Activated CD8-positive, alpha-beta memory T cell treated with anti-CD3 and anti-CD28 coated beads for 36 hours (primary cell): ENCODE measurements around the gene HDAC8. TPM values are rescaled to one million over a fixed set of nuclear protein-coding genes. Genes with fewer than 3 reads are reported as not detected.
"Not testable (repeated sequence)": the region's sequence is repeated elsewhere in the genome, so short reads cannot be mapped to it uniquely, and the experiment has no call there.

Source experiments
- CTCF ChIA-PET: fragments of 350-600 bp; sonication (Branson Sonifier 250); formaldehyde crosslinking; loops from one replicate; lab custom pipeline; 2021; ENCODE audit warnings: antibody characterized with exemption; lab: Charles Lee
- POLR2A ChIA-PET: fragments of 350-600 bp; sonication (Branson Sonifier 250); formaldehyde crosslinking; loops from one replicate; lab custom pipeline; 2021; ENCODE audit warnings: antibody characterized with exemption; lab: Charles Lee
- total RNA-seq, 2 experiments: library from RNA; stranded (reverse); gene quantifications; one replicate each; pipeline ENCODE4 v1.2.3, GENCODE V29; 2021

The HDAC8 gene
- total RNA-seq, 2 experiments from 2014 or later, result 21.7 to 21.9 TPM

- CTCF ChIA-PET, result no interaction called here
- POLR2A ChIA-PET, result no interaction called here
Observed at GRCh38 chrX:72545990-72546389, 26.7 kb downstream of the HDAC8 start.

GRCh38 chrX:72540318-72540717 lies 32.3 kb downstream of the HDAC8 start:
- POLR2A ChIA-PET, result no interaction called here
- CTCF ChIA-PET, result no interaction called here

GRCh38 chrX:72539822-72540221 lies 32.8 kb downstream of the HDAC8 start:
- POLR2A ChIA-PET, result no interaction called here
- CTCF ChIA-PET, result no interaction called here

- ChIA-PET POLR2A (no interaction called here), CTCF (no interaction called here)
Observed at GRCh38 chrX:72536542-72536941, 36.1 kb downstream of the HDAC8 start.

GRCh38 chrX:72532366-72532765 lies 40.3 kb downstream of the HDAC8 start:
- CTCF ChIA-PET, result interaction anchor here (0.7 kb wide), 2 partner anchors 192 to 275 kb away, joined by 3 read pairs; no protein-coding TSS in a partner anchor
- POLR2A ChIA-PET, result no interaction called here

GRCh38 chrX:72526534-72527508 lies 45.8 kb downstream of the HDAC8 start:
- POLR2A ChIA-PET, result no interaction called here
- CTCF ChIA-PET, result no interaction called here

- ChIA-PET POLR2A (no interaction called here), CTCF (no interaction called here)
Observed at GRCh38 chrX:72498782-72499181, 73.9 kb downstream of the HDAC8 start.

- ChIA-PET POLR2A (no interaction called here), CTCF (no interaction called here)
Observed at GRCh38 chrX:72495046-72495445, 77.6 kb downstream of the HDAC8 start.

- ChIA-PET CTCF (no interaction called here), POLR2A (no interaction called here)
Observed at GRCh38 chrX:72492499-72492898, 80.1 kb downstream of the HDAC8 start.

GRCh38 chrX:72490221-72490620 lies 82.4 kb downstream of the HDAC8 start:
- POLR2A ChIA-PET, CTCF ChIA-PET: not testable (repeated sequence)

GRCh38 chrX:72487661-72488060 lies 85.0 kb downstream of the HDAC8 start:
- ChIA-PET CTCF (interaction anchor here (0.7 kb wide), 1 partner anchor 56 kb away, joined by 3 read pairs; no protein-coding TSS in a partner anchor), POLR2A (no interaction called here)

- CTCF ChIA-PET, result no interaction called here
- POLR2A ChIA-PET, result no interaction called here
Observed at GRCh38 chrX:72479324-72480274, 93.0 kb downstream of the HDAC8 start.

- ChIA-PET CTCF (no interaction called here), POLR2A (no interaction called here)
Observed at GRCh38 chrX:72478853-72479252, 93.8 kb downstream of the HDAC8 start.

GRCh38 chrX:72478351-72478750 lies 94.3 kb downstream of the HDAC8 start:
- POLR2A ChIA-PET, result no interaction called here
- CTCF ChIA-PET, result no interaction called here

- CTCF ChIA-PET, result no interaction called here
- POLR2A ChIA-PET, result no interaction called here
Observed at GRCh38 chrX:72477781-72478181, 94.9 kb downstream of the HDAC8 start.

GRCh38 chrX:72477376-72477775 lies 95.3 kb downstream of the HDAC8 start:
- ChIA-PET CTCF (no interaction called here), POLR2A (no interaction called here)

- ChIA-PET CTCF (no interaction called here), POLR2A (no interaction called here)
Observed at GRCh38 chrX:72475952-72476668, 96.5 kb downstream of the HDAC8 start.

- POLR2A ChIA-PET, result no interaction called here
- CTCF ChIA-PET, result no interaction called here
Observed at GRCh38 chrX:72475338-72475737, 97.3 kb downstream of the HDAC8 start.

- CTCF ChIA-PET, result no interaction called here
- POLR2A ChIA-PET, result no interaction called here
Observed at GRCh38 chrX:72470532-72471223, 102.0 kb downstream of the HDAC8 start.
